Lung (tissue), 12 donors: ENCODE results near the gene SLC25A21. TPM values are rescaled to one million over a fixed set of nuclear protein-coding genes. Genes with fewer than 3 reads are reported as not detected.

Source experiments
- ATAC-seq: fragments of 200-7000 bp; cut with Tn5 transposase; one replicate; pipeline ENCODE4 v1.9.1; 2020; ENCODE audit warnings: moderate number of reproducible peaks; ENCODE audit not compliant: insufficient read depth, low FRiP score
- DNase-seq, 3 donors: peaks; one replicate each; pipeline ENCODE4 v3.0.0-alpha.2; 2013 to 2017
- H3K27ac ChIP-seq, 2 donors: one replicate each; pipeline ENCODE4 v1.5.1; 2013; ENCODE audit warnings: mild to moderate bottlenecking in 2 of 2, moderate library complexity in 2 of 2, control low read depth in 1 of 2, inconsistent platforms in 1 of 2, low read depth in 1 of 2, low read length in 1 of 2
- H3K27me3 ChIP-seq, 3 donors: one replicate each; pipeline ENCODE4 v1.5.1; 2013; ENCODE audit warnings: low read length in 2 of 3; ENCODE audit not compliant: control insufficient read depth in 3 of 3, insufficient read depth in 3 of 3
- H3K36me3 ChIP-seq, 4 donors: one replicate each; pipeline ENCODE4 v1.5.1; 2013; ENCODE audit warnings: low read length in 4 of 4, mild to moderate bottlenecking in 1 of 4, moderate library complexity in 1 of 4; ENCODE audit not compliant: control insufficient read depth in 4 of 4, insufficient read depth in 4 of 4
- H3K4me1 ChIP-seq, 5 donors: one replicate each; pipeline ENCODE4 v1.5.1; 2013; ENCODE audit warnings: low read length in 5 of 5, mild to moderate bottlenecking in 2 of 5, moderate library complexity in 1 of 5; ENCODE audit not compliant: control insufficient read depth in 5 of 5, insufficient read depth in 5 of 5
- H3K4me3 ChIP-seq: one replicate; pipeline ENCODE4 v1.5.1; 2013; ENCODE audit warnings: mild to moderate bottlenecking, control low read depth, moderate library complexity
- H3K9ac ChIP-seq, 2 donors: one replicate each; pipeline ENCODE4 v1.5.1; 2013; ENCODE audit warnings: low read length in 2 of 2, control low read depth in 1 of 2; ENCODE audit not compliant: insufficient read depth in 1 of 2
- H3K9me3 ChIP-seq, 4 donors: one replicate each; pipeline ENCODE4 v1.5.1; 2013; ENCODE audit warnings: low read length in 3 of 4, mild to moderate bottlenecking in 1 of 4, moderate library complexity in 1 of 4; ENCODE audit not compliant: control insufficient read depth in 4 of 4, insufficient read depth in 3 of 4
- WGBS, 2 donors: extraction: QIAGEN DNeasy Blood & Tissue Kit; methylation state at CpG; one replicate each; pipeline ENCODE4 v1.1.7; 2013; 5-methylcytosine and 5-hydroxymethylcytosine counted together
- polyA plus RNA-seq, 2 donors: library from polyadenylated mRNA; stranded (reverse); fragments of 200-250 nt; gene quantifications; one replicate each; pipeline ENCODE4 v1.2.1, GENCODE V29; 2013
- total RNA-seq, 2 donors: library from RNA; depleted of rRNA in 1 of 2; stranded (reverse); fragments of >200 nt in 1 of 2; gene quantifications; one replicate each; pipeline ENCODE4 v1.2.1, GENCODE V29; 2014 to 2021
- TF ChIP-seq, protein P1 (sequence below): IDR thresholded peaks from 2 replicates; pipeline ENCODE4 v1.5.1; 2012; ENCODE audit warnings: mild to moderate bottlenecking; ENCODE audit errors: control extremely low read depth, extremely low read depth
- donor health status: control.
- donor health status: control.
- donor health status: Bipolar disorder and iron deficiency.
- donor health status: healthy.
- donor health status: DM: yes; HTN: yes; CAD: no.

Gene SLC25A21
- total and polyA plus RNA-seq, 4 donors, result 0.23 to 2.6 (median 0.42) TPM

DNA sequence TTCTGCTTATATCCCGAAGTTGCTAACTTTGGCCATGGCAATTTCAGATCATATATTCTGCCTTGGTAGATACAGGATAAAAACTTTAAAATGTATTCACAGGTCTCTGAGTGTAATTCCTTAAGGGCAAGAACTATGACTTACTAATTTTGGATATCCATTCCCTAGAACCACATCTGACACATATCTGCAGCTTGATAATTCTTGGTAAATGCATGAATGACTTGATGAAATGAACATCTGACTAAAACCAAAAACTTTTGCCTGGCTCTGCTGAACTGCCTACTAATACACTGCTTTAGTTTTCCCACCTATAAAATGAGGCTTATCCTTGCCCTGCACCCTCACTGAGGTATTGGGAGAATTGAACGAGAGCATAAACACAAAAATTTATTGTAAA lies 32.2 kb downstream of the SLC25A21 start:
- no peaks in the 10 kb centered on the region for H3K4me1 ChIP-seq
- H3K4me3 ChIP-seq, result no peak overlapping the region
- H3K9me3 ChIP-seq, result no peaks in the 10 kb centered on the region
- H3K9ac ChIP-seq, result no peak overlapping the region
- TF ChIP-seq, protein P1, sequence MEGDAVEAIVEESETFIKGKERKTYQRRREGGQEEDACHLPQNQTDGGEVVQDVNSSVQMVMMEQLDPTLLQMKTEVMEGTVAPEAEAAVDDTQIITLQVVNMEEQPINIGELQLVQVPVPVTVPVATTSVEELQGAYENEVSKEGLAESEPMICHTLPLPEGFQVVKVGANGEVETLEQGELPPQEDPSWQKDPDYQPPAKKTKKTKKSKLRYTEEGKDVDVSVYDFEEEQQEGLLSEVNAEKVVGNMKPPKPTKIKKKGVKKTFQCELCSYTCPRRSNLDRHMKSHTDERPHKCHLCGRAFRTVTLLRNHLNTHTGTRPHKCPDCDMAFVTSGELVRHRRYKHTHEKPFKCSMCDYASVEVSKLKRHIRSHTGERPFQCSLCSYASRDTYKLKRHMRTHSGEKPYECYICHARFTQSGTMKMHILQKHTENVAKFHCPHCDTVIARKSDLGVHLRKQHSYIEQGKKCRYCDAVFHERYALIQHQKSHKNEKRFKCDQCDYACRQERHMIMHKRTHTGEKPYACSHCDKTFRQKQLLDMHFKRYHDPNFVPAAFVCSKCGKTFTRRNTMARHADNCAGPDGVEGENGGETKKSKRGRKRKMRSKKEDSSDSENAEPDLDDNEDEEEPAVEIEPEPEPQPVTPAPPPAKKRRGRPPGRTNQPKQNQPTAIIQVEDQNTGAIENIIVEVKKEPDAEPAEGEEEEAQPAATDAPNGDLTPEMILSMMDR, result no peak
- WGBS, 2 donors, result 89 to 91% methylated on average over 2 of the region's 2 CpGs
- no peaks in the 10 kb centered on the region for H3K27me3 ChIP-seq
- ATAC-seq (no peak), DNase-seq (no peak)
- H3K36me3 ChIP-seq, result no peaks in the 10 kb centered on the region
- no peak overlapping the region for H3K27ac ChIP-seq

DNA sequence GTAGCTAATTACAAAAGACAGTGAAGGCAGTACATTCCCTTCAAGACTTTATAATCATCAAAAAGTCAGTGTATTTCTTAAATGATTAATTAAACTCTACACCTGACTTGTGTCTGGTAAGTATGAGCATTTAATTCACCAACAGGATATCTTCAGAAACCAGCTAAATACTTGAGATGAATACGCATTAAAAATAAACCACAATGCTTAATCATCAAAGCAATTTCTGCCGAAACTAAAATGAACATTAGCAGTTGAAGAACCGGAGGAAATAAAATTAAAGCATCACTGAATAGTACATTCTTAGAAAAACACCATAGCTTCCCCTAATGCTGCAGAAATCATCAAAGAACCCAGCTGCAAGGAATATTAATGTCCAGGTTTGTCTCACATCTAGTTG lies 32.7 kb downstream of the SLC25A21 start:
- no peaks in the 10 kb centered on the region for H3K9me3 ChIP-seq
- H3K4me3 ChIP-seq, result no peak overlapping the region
- no peaks in the 10 kb centered on the region for H3K4me1 ChIP-seq
- no peaks in the 10 kb centered on the region for H3K36me3 ChIP-seq
- WGBS, 2 donors, result 83 to 86% methylated on average over 3 of the region's 3 CpGs
- DNase-seq, result no peak
- no peaks in the 10 kb centered on the region for H3K27me3 ChIP-seq
- no peak overlapping the region for H3K9ac ChIP-seq
- TF ChIP-seq, protein P1, result no peak
- no peak for ATAC-seq
- H3K27ac ChIP-seq, result no peak overlapping the region

DNA sequence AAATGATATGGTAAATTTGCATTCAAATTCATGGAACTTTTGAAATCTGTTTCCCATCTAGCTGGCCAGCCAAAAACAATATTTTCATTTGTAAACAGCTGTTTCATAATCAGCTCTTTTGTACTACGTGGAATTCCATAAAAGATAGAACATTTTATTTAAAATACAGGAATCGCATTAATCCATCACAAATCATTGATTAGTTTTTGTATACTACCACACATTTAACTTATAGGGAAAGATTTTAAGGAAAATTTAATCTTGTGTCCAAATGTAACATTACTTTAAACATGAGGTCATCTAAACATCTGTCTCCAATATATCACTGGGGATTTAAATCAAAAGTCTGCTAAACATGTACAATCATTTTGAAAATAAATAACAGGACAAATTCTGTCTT lies 33.5 kb downstream of the SLC25A21 start:
- 85 to 90% methylated on average over 2 of the region's 2 CpGs for WGBS, 2 donors
- no peak for DNase-seq
- TF ChIP-seq, protein P1, result no peak

DNA sequence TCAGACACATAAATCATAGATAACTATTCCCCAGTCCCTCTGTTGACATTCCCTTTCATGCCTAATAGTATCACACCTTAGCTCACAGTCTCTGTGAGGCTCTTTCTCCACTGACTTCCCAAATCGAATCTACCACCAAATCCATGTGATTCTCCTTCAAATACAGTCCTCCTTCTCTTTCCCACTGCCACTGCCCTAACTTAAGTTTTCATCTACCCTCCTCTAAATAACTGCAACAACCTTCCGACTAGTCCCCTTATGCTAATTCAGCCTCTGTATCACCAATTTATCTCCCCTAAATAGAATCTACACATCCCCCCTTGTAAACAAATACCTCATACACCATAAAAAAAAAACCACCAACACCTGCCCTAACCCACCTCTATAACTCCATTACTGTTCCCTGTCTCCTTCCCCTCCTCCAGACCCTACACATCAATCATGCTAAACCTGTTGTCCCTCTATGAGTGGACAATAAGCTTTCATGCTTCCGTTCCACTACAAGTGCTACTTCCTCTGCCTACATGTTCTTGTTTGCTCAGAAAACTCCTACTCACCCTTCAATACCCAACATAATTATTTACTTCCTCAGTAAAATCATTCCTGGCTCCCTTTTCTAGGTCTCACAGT lies 39.0 kb downstream of the SLC25A21 start:
- Histone ChIP-seq H3K4me1 (no peaks in the 10 kb centered on the region), H3K36me3 (no peaks in the 10 kb centered on the region), H3K9me3 (no peaks in the 10 kb centered on the region), H3K27me3 (no peaks in the 10 kb centered on the region), H3K4me3 (no peak overlapping the region), H3K27ac (no peak overlapping the region), H3K9ac (no peak overlapping the region)
- DNase-seq (no peak), ATAC-seq (no peak)
- WGBS, 2 donors, result 84 to 86% methylated on average over 3 of the region's 3 CpGs
- TF ChIP-seq, protein P1, result no peak

More for the DNA sequence above, 33.5 kb downstream of the SLC25A21 start:
- Histone ChIP-seq H3K9me3 (no peaks in the 10 kb centered on the region), H3K4me3 (no peak overlapping the region), H3K4me1 (no peaks in the 10 kb centered on the region), H3K9ac (no peak overlapping the region), H3K27ac (no peak overlapping the region), H3K27me3 (no peaks in the 10 kb centered on the region), H3K36me3 (no peaks in the 10 kb centered on the region)
- no peak for ATAC-seq
